HepG2 (cell line): ENCODE measurements around the gene UBR4. TPM values are rescaled to one million over a fixed set of nuclear protein-coding genes. Genes with fewer than 3 reads are reported as not detected.

Experiments
- BRD4 ChIP-seq: sonication (generic); formaldehyde crosslinking; IDR thresholded peaks from 2 replicates; pipeline ENCODE4 v1.4.0; 2020; ENCODE audit warnings: missing genetic modification reagents
- CBX1 ChIP-seq: IDR thresholded peaks from one replicate; pipeline ENCODE4 v1.6.1; 2016; ENCODE audit warnings: antibody characterized with exemption, low read depth
- CENPX ChIP-seq: sonication (generic); formaldehyde crosslinking; IDR thresholded peaks from 2 replicates; pipeline ENCODE4 v1.9.0; 2021; ENCODE audit warnings: mild to moderate bottlenecking, missing genetic modification reagents, moderate library complexity
- CHD4 ChIP-seq: fragments of 200-600 bp; sonication (generic); IDR thresholded peaks from 2 replicates; pipeline ENCODE4 v1.7.0; 2017; ENCODE audit warnings: mild to moderate bottlenecking, low read length, borderline replicate concordance
- RAD51 ChIP-seq: fragments of 450-650 bp; IDR thresholded peaks from 2 replicates; pipeline ENCODE4 v1.6.1; 2016; ENCODE audit warnings: borderline replicate concordance
- SRSF9 ChIP-seq: fragments of 200-400 bp; formaldehyde crosslinking; IDR thresholded peaks from 2 replicates; pipeline ENCODE4 v1.6.1; 2018; ENCODE audit warnings: borderline replicate concordance, mild to moderate bottlenecking, low read depth, low read length; ENCODE audit not compliant: insufficient read depth, poor library complexity, severe bottlenecking
- TAF1 ChIP-seq: sonication (generic); formaldehyde crosslinking; IDR thresholded peaks from 2 replicates; pipeline ENCODE4 v1.4.0; 2020; ENCODE audit warnings: missing genetic modification reagents
- TMF1 ChIP-seq: sonication (generic); formaldehyde crosslinking; IDR thresholded peaks from 2 replicates; pipeline ENCODE4 v1.8.1; 2022; ENCODE audit warnings: low read depth, missing genetic modification reagents
- ZBTB21 ChIP-seq: sonication (generic); formaldehyde crosslinking; IDR thresholded peaks from 2 replicates; pipeline ENCODE4 v1.4.0; 2020; ENCODE audit warnings: missing genetic modification reagents
- ZC3H4 ChIP-seq: sonication (generic); formaldehyde crosslinking; IDR thresholded peaks from 2 replicates; pipeline ENCODE4 v1.4.0; 2020; ENCODE audit warnings: missing genetic modification reagents, borderline replicate concordance
- ZFX ChIP-seq: sonication (generic); formaldehyde crosslinking; IDR thresholded peaks from 2 replicates; pipeline ENCODE4 v1.4.0; 2020; ENCODE audit warnings: mild to moderate bottlenecking, low read depth, missing genetic modification reagents, moderate library complexity
- ZMYM3 ChIP-seq: sonication (generic); formaldehyde crosslinking; IDR thresholded peaks from 2 replicates; pipeline ENCODE4 v1.5.1; 2020; ENCODE audit warnings: mild to moderate bottlenecking, missing genetic modification reagents
- ZNF235 ChIP-seq: sonication (generic); formaldehyde crosslinking; IDR thresholded peaks from 2 replicates; pipeline ENCODE4 v1.8.1; 2023; ENCODE audit warnings: mild to moderate bottlenecking, missing genetic modification reagents, borderline replicate concordance
- ZNF34 ChIP-seq: sonication (generic); formaldehyde crosslinking; IDR thresholded peaks from 2 replicates; pipeline ENCODE4 v1.4.0; 2020; ENCODE audit warnings: mild to moderate bottlenecking, missing genetic modification reagents, borderline replicate concordance
- ZNF556 ChIP-seq: sonication (generic); formaldehyde crosslinking; IDR thresholded peaks from 2 replicates; pipeline ENCODE4 v1.4.0; 2020; ENCODE audit warnings: mild to moderate bottlenecking, missing genetic modification reagents, borderline replicate concordance
- ZNF83 ChIP-seq: sonication (generic); formaldehyde crosslinking; IDR thresholded peaks from 2 replicates; pipeline ENCODE4 v1.4.0; 2020; ENCODE audit warnings: missing genetic modification reagents, mild to moderate bottlenecking, borderline replicate concordance
- ZSCAN22 ChIP-seq: sonication (generic); formaldehyde crosslinking; IDR thresholded peaks from 2 replicates; pipeline ENCODE4 v1.4.0; 2020; ENCODE audit warnings: mild to moderate bottlenecking, missing genetic modification reagents
- polyA plus RNA-seq, 8 experiments: library from polyadenylated mRNA; depleted of rRNA in 3 of 8; stranded (reverse) in 7 of 8; unstranded in 1 of 8; fragments of >200 nt; fragmentation: Illumina TruSeq in 4 of 8; extraction: Trizol in 4 of 8; gene quantifications; 2 replicates each; pipeline versions ENCODE4 v1.2.1 to v1.2.3, GENCODE V29; 2011 to 2016; ENCODE audit warnings: low read depth in 4 of 8, missing spikeins in 1 of 8, mixed read lengths in 1 of 8; ENCODE audit not compliant: insufficient read depth in 1 of 8
- total RNA-seq, 5 experiments: library from RNA; depleted of rRNA; stranded (reverse); fragments of >200 nt; fragmentation: Illumina TruSeq; extraction: Trizol; gene quantifications; 2 replicates each; pipeline ENCODE4 v1.2.3, GENCODE V29; 2016; ENCODE audit warnings: low read depth in 1 of 5
- TF ChIP-seq, protein P1 (sequence below): sonication (generic); formaldehyde crosslinking; IDR thresholded peaks from 2 replicates; pipeline ENCODE4 v1.4.0; 2020; ENCODE audit warnings: missing genetic modification reagents, borderline replicate concordance
- TF ChIP-seq, protein P2 (sequence below): IDR thresholded peaks from 2 replicates; pipeline ENCODE4 v1.6.1; 2012; ENCODE audit warnings: low read length, improper control_type of control experiment
- TF ChIP-seq, protein P3 (sequence below): sonication (generic); formaldehyde crosslinking; IDR thresholded peaks from 2 replicates; pipeline ENCODE4 v1.5.0; 2020; ENCODE audit warnings: mild to moderate bottlenecking, missing genetic modification reagents

Gene UBR4
- total and polyA plus RNA-seq, 2 of the 13 experiments (the other 11 are each of a cell fraction or from before 2014, with no cell fraction given): 59.1 to 106 TPM

GRCh38 chr1:19251305-19252196, 41.5 kb upstream of the UBR4 start, which contains the start of the genes EMC1 and MRTO4 (continued):
- TF ChIP-seq, protein P1, sequence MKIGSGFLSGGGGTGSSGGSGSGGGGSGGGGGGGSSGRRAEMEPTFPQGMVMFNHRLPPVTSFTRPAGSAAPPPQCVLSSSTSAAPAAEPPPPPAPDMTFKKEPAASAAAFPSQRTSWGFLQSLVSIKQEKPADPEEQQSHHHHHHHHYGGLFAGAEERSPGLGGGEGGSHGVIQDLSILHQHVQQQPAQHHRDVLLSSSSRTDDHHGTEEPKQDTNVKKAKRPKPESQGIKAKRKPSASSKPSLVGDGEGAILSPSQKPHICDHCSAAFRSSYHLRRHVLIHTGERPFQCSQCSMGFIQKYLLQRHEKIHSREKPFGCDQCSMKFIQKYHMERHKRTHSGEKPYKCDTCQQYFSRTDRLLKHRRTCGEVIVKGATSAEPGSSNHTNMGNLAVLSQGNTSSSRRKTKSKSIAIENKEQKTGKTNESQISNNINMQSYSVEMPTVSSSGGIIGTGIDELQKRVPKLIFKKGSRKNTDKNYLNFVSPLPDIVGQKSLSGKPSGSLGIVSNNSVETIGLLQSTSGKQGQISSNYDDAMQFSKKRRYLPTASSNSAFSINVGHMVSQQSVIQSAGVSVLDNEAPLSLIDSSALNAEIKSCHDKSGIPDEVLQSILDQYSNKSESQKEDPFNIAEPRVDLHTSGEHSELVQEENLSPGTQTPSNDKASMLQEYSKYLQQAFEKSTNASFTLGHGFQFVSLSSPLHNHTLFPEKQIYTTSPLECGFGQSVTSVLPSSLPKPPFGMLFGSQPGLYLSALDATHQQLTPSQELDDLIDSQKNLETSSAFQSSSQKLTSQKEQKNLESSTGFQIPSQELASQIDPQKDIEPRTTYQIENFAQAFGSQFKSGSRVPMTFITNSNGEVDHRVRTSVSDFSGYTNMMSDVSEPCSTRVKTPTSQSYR (CRISPR knock-in tag): 0 out of 2 replicates have a peak, but pooled peaks have one; percentile 38
- TF ChIP-seq ZC3H4 (CRISPR knock-in tag) (no peak), TAF1 (CRISPR knock-in tag) (peak; percentile 92), SRSF9 (no peak), RAD51 (no peak), CENPX (CRISPR knock-in tag) (no peak), CBX1 (peak; percentile 24), ZMYM3 (CRISPR knock-in tag) (no peak), BRD4 (CRISPR knock-in tag) (0 out of 2 replicates have a peak, but pooled peaks have one; percentile 65), TMF1 (CRISPR knock-in tag) (peak; percentile 88), ZSCAN22 (no peak), ZFX (CRISPR knock-in tag) (peak; percentile 70), ZNF34 (CRISPR knock-in tag) (no peak), ZNF556 (CRISPR knock-in tag) (peak; percentile 67), ZBTB21 (no peak), ZNF83 (CRISPR knock-in tag) (peak; percentile 74; the same call in 1 of the 2 replicates), CHD4 (no peak), ZNF235 (peak; percentile 94; the same call in 1 of the 2 replicates)
- TF ChIP-seq, protein P2, sequence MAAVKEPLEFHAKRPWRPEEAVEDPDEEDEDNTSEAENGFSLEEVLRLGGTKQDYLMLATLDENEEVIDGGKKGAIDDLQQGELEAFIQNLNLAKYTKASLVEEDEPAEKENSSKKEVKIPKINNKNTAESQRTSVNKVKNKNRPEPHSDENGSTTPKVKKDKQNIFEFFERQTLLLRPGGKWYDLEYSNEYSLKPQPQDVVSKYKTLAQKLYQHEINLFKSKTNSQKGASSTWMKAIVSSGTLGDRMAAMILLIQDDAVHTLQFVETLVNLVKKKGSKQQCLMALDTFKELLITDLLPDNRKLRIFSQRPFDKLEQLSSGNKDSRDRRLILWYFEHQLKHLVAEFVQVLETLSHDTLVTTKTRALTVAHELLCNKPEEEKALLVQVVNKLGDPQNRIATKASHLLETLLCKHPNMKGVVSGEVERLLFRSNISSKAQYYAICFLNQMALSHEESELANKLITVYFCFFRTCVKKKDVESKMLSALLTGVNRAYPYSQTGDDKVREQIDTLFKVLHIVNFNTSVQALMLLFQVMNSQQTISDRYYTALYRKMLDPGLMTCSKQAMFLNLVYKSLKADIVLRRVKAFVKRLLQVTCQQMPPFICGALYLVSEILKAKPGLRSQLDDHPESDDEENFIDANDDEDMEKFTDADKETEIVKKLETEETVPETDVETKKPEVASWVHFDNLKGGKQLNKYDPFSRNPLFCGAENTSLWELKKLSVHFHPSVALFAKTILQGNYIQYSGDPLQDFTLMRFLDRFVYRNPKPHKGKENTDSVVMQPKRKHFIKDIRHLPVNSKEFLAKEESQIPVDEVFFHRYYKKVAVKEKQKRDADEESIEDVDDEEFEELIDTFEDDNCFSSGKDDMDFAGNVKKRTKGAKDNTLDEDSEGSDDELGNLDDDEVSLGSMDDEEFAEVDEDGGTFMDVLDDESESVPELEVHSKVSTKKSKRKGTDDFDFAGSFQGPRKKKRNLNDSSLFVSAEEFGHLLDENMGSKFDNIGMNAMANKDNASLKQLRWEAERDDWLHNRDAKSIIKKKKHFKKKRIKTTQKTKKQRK: no peak
- TF ChIP-seq, protein P3, sequence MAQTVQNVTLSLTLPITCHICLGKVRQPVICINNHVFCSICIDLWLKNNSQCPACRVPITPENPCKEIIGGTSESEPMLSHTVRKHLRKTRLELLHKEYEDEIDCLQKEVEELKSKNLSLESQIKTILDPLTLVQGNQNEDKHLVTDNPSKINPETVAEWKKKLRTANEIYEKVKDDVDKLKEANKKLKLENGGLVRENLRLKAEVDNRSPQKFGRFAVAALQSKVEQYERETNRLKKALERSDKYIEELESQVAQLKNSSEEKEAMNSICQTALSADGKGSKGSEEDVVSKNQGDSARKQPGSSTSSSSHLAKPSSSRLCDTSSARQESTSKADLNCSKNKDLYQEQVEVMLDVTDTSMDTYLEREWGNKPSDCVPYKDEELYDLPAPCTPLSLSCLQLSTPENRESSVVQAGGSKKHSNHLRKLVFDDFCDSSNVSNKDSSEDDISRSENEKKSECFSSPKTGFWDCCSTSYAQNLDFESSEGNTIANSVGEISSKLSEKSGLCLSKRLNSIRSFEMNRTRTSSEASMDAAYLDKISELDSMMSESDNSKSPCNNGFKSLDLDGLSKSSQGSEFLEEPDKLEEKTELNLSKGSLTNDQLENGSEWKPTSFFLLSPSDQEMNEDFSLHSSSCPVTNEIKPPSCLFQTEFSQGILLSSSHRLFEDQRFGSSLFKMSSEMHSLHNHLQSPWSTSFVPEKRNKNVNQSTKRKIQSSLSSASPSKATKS (CRISPR knock-in tag): 0 out of 2 replicates have a peak, but pooled peaks have one; percentile 11
